ENCODE data around the gene RAB11A. TPM values are rescaled to one million over a fixed set of nuclear protein-coding genes. Genes with fewer than 3 reads are reported as not detected.

RAB11A gene
- total RNA-seq, 1 donor from 2014 or later, result 214 TPM

DNA sequence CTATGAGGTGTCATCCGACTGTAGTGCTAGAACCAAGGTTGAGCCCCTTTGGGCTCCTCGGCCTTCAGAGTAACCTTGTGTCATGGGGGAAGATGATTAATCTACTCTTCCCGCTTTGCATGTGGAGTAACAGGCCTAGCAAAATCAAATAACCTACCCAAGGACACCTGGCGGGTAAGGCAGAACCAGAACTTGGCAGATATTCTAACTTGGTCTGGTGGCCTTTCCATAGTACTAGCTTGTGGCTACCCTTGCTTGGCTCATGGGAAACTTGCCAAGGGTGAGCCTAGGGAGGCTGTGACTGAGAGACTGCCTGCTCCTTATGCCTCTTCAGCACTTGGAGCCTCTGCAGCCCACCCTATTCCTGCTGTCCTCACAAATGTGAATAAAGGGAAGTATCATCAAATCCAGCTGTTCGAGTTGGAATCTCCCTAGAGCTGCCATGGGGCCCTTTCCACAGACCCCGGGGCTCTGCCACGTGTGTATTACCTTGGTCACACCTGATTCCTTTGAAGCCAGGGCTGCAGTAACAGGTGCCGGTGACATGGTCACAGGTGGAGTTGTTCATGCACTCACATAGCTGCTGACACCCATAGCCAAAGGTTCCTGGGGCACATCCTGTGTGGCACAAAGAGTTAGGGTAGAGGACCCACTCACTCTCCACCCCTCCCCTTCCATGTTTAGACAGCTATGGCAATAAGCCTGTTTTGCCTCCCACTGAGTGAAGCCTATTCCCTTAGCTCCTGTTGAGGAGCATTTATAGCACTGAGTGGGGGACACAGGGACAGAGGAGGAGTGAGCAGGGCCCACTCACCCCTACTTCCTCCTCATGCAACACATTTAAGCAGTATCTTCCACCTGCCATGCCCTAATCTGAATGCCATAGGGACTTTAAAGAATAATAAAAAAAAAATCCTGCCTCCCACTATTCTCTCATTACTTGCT, 46.0 kb downstream of the RAB11A start:
- no peaks in the 10 kb centered on the region for H3K9me3 Mint-ChIP-seq
- H3K27ac Mint-ChIP-seq (ENCODE audit: unreplicated experiment), result peak overlapping the region; percentile 35
- TF ChIP-seq, protein P1, sequence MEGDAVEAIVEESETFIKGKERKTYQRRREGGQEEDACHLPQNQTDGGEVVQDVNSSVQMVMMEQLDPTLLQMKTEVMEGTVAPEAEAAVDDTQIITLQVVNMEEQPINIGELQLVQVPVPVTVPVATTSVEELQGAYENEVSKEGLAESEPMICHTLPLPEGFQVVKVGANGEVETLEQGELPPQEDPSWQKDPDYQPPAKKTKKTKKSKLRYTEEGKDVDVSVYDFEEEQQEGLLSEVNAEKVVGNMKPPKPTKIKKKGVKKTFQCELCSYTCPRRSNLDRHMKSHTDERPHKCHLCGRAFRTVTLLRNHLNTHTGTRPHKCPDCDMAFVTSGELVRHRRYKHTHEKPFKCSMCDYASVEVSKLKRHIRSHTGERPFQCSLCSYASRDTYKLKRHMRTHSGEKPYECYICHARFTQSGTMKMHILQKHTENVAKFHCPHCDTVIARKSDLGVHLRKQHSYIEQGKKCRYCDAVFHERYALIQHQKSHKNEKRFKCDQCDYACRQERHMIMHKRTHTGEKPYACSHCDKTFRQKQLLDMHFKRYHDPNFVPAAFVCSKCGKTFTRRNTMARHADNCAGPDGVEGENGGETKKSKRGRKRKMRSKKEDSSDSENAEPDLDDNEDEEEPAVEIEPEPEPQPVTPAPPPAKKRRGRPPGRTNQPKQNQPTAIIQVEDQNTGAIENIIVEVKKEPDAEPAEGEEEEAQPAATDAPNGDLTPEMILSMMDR (conservative IDR thresholded peaks at IDR 0.05), result no peak
- H3K36me3 Mint-ChIP-seq (ENCODE audit: low read depth), result no peaks in the 10 kb centered on the region
- H3K4me3 Mint-ChIP-seq, result no peak overlapping the region
- H3K27me3 Mint-ChIP-seq (ENCODE audit: low read depth), result no peaks in the 10 kb centered on the region
- DNase-seq (ENCODE audit: low read depth, low spot score), result no peak
- peaks cover 6% of the 10 kb centered on the region for H3K4me1 Mint-ChIP-seq

DNA sequence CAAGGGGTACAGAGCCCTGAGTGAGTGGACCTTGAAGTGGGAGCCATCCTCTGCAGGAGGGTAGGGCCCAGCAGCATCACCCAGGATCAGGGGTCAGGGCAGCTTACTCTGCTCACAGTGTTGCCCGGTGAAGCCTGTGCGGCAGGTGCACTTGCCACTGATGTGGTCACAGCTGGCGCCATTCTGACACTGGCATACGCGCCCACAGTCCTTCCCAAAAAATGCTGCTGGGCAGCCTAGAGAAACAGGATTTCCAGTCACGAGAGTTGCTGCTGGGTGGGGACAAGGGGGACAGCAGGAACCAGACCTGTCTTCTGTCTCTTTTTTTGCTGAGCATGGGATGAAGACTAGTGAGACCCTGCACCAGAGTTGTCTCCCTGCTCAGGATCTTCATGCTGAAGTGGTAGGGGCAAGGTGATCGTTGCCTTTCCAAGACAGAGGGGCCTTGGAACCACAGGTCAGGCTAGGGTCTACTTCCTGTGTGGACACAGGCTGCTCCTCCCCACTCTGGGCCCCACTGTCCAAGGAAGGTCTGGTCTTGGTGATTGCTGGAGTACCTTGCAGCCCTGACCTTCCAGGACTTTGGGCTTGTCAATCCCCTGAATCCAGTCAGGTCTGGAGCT, 46.9 kb downstream of the RAB11A start:
- DNase-seq (ENCODE audit: low read depth, low spot score), result no peak
- Mint-ChIP-seq H3K9me3 (no peaks in the 10 kb centered on the region), H3K27me3 (ENCODE audit: low read depth) (no peaks in the 10 kb centered on the region), H3K27ac (ENCODE audit: unreplicated experiment) (peak overlapping the region; percentile 81), H3K4me3 (no peak overlapping the region), H3K4me1 (peaks cover 6% of the 10 kb centered on the region), H3K36me3 (ENCODE audit: low read depth) (no peaks in the 10 kb centered on the region)
- TF ChIP-seq, protein P1 (conservative IDR thresholded peaks at IDR 0.05), result no peak

DNA sequence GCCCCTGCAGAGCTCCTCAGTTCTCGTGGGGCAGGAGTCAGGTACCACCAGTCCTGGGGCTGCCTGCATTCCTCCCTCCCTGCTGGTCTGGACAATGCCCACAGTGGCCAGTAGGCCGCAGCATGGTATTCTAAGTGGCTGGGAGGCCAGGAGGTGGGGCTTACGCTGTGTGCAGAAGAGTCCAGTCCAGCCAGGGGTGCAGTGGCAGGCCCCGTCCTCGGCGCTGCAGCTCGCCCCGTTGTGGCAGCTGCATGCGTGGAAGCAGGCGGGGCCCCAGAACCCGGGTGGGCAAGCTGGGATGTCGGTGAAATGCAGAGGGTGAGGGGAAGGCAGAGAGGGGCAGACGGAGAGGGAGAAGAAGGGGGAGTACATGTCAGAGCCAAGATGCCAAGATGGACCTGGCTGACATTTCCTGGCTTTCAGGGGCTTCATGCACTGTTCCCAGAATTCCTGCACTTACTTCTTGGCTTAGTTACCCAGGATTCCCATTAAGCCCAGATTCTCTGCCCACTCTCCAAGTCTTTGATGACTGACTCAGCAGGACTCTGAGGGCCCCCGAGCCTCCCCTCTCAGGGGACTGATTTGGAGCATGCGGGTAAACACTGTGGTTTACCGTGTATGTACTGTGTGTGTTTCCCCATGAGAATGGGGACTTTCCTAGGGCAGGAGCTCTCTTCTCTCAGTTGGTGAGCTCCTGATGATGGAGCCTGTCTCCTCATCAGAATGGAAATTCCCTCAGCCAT, 47.5 kb downstream of the RAB11A start:
- TF ChIP-seq, protein P1 (conservative IDR thresholded peaks at IDR 0.05), result peak; percentile 67
- no peak overlapping the region for H3K4me3 Mint-ChIP-seq
- DNase-seq (ENCODE audit: low read depth, low spot score), result peak; percentile 62
- H3K27ac Mint-ChIP-seq (ENCODE audit: unreplicated experiment), result peak overlapping the region; percentile 81
- H3K9me3 Mint-ChIP-seq, result no peaks in the 10 kb centered on the region
- no peaks in the 10 kb centered on the region for H3K27me3 Mint-ChIP-seq (ENCODE audit: low read depth)
- no peaks in the 10 kb centered on the region for H3K36me3 Mint-ChIP-seq (ENCODE audit: low read depth)
- H3K4me1 Mint-ChIP-seq, result peaks cover 6% of the 10 kb centered on the region

DNA sequence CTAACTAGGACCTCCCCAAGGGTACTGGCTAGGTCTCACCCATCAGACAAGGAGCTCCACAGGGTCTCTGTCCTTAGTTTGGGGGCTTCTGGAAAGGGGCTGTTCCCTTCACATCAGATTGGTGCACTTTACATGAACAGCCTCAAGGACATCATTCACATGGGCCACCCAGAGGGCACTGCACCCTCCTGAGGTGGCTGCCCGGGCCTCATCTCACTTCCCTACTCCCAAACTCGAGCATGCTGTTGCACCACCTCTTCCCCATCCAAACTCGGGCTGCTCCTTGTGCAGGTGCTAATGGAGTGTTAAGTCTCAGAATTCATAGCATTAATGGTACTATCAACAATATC, 48.1 kb downstream of the RAB11A start:
- DNase-seq (ENCODE audit: low read depth, low spot score), result no peak
- no peaks in the 10 kb centered on the region for H3K9me3 Mint-ChIP-seq

DNA sequence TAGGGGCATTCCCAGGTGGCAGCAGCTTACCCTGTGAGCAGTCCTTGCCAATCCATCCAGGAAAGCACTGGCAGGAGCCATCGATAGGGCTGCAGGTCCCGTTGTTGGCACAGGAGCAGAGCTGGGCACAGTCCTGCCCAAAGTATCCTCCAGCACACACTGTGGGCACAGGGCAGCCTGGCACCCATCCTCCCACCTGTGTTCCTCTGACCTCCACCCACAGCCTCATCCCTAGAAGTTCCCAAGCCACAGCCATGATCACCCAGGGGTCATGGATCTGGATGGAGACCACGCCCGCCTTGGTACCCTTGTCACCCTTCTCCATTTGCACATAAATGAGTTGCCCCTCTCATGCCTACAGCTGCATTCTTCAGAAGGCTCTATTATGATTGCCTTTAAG, 48.6 kb downstream of the RAB11A start:
- Mint-ChIP-seq H3K27ac (ENCODE audit: unreplicated experiment) (no peak overlapping the region), H3K27me3 (ENCODE audit: low read depth) (no peaks in the 10 kb centered on the region), H3K36me3 (ENCODE audit: low read depth) (no peaks in the 10 kb centered on the region), H3K4me3 (no peak overlapping the region), H3K9me3 (no peaks in the 10 kb centered on the region), H3K4me1 (peaks cover 6% of the 10 kb centered on the region)
- TF ChIP-seq, protein P1 (conservative IDR thresholded peaks at IDR 0.05), result no peak
- no peak for DNase-seq (ENCODE audit: low read depth, low spot score)

More for the DNA sequence above, 48.1 kb downstream of the RAB11A start:
- H3K36me3 Mint-ChIP-seq (ENCODE audit: low read depth), result no peaks in the 10 kb centered on the region
- H3K27me3 Mint-ChIP-seq (ENCODE audit: low read depth), result no peaks in the 10 kb centered on the region
- TF ChIP-seq, protein P1 (conservative IDR thresholded peaks at IDR 0.05), result no peak
- no peak overlapping the region for H3K4me3 Mint-ChIP-seq
- peaks cover 6% of the 10 kb centered on the region for H3K4me1 Mint-ChIP-seq
- no peak overlapping the region for H3K27ac Mint-ChIP-seq (ENCODE audit: unreplicated experiment)
